DMS114 treated with DMSO at 0.1 percent for 48 hours (cell line): ENCODE data around the gene STARD4.

ENCODE experiments used
- DNase-seq: peaks from one replicate; lab custom pipeline; 2025; ENCODE audit not compliant: unreplicated experiment; lab: John Stamatoyannopoulos, UW

Gene STARD4

GRCh38 chr5:111478266-111478665, 34.1 kb downstream of the STARD4 start:
- DNase-seq = no peak

- no peak for DNase-seq
Observed at GRCh38 chr5:111472579-111472978, 39.8 kb downstream of the STARD4 start.

GRCh38 chr5:111472096-111472495, 40.2 kb downstream of the STARD4 start:
- DNase-seq = no peak

DNA sequence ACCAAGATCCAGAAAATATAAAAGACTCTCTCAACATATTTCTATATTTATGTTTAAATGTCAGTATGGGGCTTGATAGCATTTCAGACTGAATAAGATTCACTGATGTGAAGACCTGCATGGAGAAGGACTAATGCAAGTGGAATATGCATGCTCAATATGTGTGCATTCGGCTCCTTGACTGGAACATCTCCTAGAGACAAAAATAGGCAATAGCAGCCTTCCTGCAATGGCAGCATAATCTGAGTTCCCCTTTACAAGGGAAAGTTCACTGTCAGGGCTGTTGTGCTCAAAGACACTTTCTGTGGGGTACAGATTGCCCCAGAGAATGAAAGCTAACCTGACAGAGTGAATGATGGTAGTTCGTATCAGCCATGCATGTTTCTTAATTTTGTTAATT, 42.4 kb downstream of the STARD4 start:
- DNase-seq = no peak

GRCh38 chr5:111469293-111469896, 42.9 kb downstream of the STARD4 start:
- no peak for DNase-seq

DNA sequence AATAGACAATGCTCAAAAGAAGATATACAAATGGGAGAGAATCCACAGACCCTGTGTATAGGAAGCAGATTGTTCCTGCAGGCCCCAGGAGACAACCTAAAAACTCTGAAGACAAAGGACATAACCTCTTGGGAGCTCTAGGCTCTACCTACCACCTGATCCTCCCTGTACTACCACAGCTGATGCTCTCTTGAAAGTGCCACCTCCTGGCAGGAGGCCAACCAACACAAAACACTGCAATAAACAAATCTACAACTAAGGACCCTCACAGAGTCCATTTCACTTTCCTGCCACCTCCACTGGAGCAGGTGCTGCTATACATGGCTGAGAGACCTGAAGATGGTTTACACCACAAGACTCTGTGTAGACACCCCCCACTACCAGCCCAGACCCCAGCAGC, 49.0 kb downstream of the STARD4 start:
- no peak for DNase-seq

- DNase-seq = no peak
Observed at GRCh38 chr5:111461934-111462333, 50.4 kb downstream of the STARD4 start.

GRCh38 chr5:111461255-111461671, 51.1 kb downstream of the STARD4 start:
- peak; percentile 17 for DNase-seq

DNA sequence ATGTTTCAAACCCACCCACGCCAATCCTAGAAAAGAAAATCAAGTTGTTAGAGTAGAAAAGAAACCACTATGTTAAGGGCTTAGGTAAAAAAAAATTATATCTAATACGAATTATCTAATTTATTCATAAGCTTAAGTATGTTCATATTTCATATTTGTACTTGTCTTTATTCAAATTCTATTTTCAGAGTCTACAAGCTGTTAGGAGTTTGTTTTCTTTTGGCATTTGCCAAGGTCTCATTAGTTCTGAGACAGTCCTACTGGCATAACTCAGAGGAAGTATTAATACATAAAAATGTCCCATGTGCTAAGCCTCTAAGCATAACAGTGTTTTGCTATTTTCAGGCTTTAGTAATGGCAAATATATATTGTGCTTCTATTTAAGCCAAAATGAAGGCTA, 57.6 kb downstream of the STARD4 start:
- no peak for DNase-seq

- no peak for DNase-seq
Observed at GRCh38 chr5:111454198-111454622, 58.1 kb downstream of the STARD4 start.

GRCh38 chr5:111453747-111454146, 58.6 kb downstream of the STARD4 start:
- no peak for DNase-seq

DNA sequence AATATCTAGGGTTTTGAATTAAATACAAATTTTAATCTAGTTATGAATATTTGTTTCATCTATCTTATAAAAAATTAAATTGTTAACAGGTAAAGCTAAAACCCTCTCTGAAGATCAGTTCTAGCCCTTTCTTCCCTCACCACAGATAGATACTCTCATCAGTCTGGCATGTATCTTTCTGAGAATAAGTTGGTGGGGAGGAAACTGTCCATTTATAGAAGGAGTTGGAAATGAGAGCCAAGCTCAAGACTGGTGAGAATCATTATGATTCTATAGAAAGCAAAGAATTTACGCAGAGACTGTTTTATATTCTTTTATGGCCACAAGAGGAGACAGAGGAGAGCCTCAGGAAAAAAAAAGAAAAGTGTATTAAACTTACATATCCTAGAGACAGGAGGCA, 59.0 kb downstream of the STARD4 start:
- no peak for DNase-seq

- no peak for DNase-seq
Observed at GRCh38 chr5:111447822-111448221, 64.5 kb downstream of the STARD4 start.

DNA sequence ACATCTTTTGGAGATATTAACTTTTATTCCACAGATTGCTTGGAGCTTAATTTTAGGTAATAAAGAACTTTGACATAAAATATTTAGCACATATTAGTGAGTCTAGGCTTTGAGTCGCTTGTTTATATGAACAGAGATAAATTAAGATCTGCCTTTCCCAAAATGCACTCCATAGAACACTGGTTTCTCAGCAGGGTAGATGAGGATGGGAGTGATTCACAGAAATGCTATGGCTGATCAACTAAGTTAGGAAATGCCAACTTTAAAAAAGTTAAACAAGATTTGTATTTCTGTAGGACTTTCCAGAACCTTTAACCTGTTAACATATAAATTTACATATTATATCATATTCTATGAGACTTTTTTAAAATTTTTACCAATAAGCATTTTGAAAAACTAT, 65.2 kb downstream of the STARD4 start:
- DNase-seq = no peak
